Measurements from ENCODE around the gene ZNF213. TPM values are rescaled to one million over a fixed set of nuclear protein-coding genes. Genes with fewer than 3 reads are reported as not detected.

ZNF213 gene
- total RNA-seq, 2 experiments from 2014 or later: 6.1 to 7.5 TPM

GRCh38 chr16:3127745-3128144 is 7.1 kb upstream of the ZNF213 start:
- peaks cover 32% of the 10 kb centered on the region for H3K36me3 Mint-ChIP-seq (ENCODE audit: low read depth)
- H3K4me1 Mint-ChIP-seq (ENCODE audit: low read depth): peaks cover 41% of the 10 kb centered on the region
- ChIA-PET CTCF (interaction anchor here (0.9 to 11.8 kb wide), 8 partner anchors 9 to 98 kb away, joined by 3 to 376 read pairs (median 26); partner anchors contain the start of genes IL32, ZNF205 and ZSCAN10), POLR2A (interaction anchor here (0.7 to 4.0 kb wide), 8 partner anchors 15 to 68 kb away, joined by 3 to 22 read pairs (median 5); partner anchors contain the start of genes ZNF205 and ZSCAN10)
- intact Hi-C loops (cut with micrococcal nuclease): loop anchor here (2.0 to 5.0 kb wide), 2 partner anchors 35 to 67 kb away; no protein-coding TSS in a partner anchor
- H3K27ac Mint-ChIP-seq: peak overlapping the region; percentile 45
- TF ChIP-seq CTCF (IDR thresholded peaks at IDR 0.05): no peak
- H3K9me3 Mint-ChIP-seq: no peaks in the 10 kb centered on the region
- H3K4me3 Mint-ChIP-seq: peak overlapping the region; percentile 32
- DNase-seq (no peak), ATAC-seq (no peak)
- H3K27me3 Mint-ChIP-seq: no peaks in the 10 kb centered on the region

- H3K27ac Mint-ChIP-seq: peak overlapping the region; percentile 86
- H3K36me3 Mint-ChIP-seq (ENCODE audit: low read depth): peaks cover 36% of the 10 kb centered on the region
- peak; percentile 79 for DNase-seq
- POLR2A ChIA-PET: interaction anchor here (0.6 to 4.0 kb wide), 21 partner anchors 10 to 672 kb away, joined by 3 to 22 read pairs (median 4); partner anchors contain the start of gene ZSCAN10
- H3K27me3 Mint-ChIP-seq: no peaks in the 10 kb centered on the region
- peak; percentile 77 for ATAC-seq
- H3K4me3 Mint-ChIP-seq: peak overlapping the region; percentile 85
- peak; percentile 96 for TF ChIP-seq CTCF (IDR thresholded peaks at IDR 0.05)
- H3K4me1 Mint-ChIP-seq (ENCODE audit: low read depth): peaks cover 42% of the 10 kb centered on the region
- CTCF ChIA-PET: interaction anchor here (0.8 to 11.8 kb wide), 44 partner anchors 8 to 372 kb away, joined by 3 to 376 read pairs (median 6); partner anchors contain the start of genes CLUAP1, HCFC1R1, IL32 and MMP25
- no peaks in the 10 kb centered on the region for H3K9me3 Mint-ChIP-seq
- intact Hi-C loops (cut with micrococcal nuclease): loop anchor here (5.0 kb wide), 1 partner anchor 37 kb away; no protein-coding TSS in a partner anchor
Measured at GRCh38 chr16:3129137-3130131, 5.4 kb upstream of the ZNF213 start.

GRCh38 chr16:3131755-3132377 is 3.0 kb upstream of the ZNF213 start:
- ChIA-PET CTCF (interaction anchor here (0.6 to 11.8 kb wide), 19 partner anchors 9 to 729 kb away, joined by 3 to 376 read pairs (median 5); partner anchors contain the start of genes IL32, TNFRSF12A, ZNF205 and ZSCAN10), POLR2A (interaction anchor here (1.0 to 1.4 kb wide), 4 partner anchors 7 to 31 kb away, joined by 3 to 4 read pairs (median 3); no protein-coding TSS in a partner anchor)
- Mint-ChIP-seq H3K4me1 (ENCODE audit: low read depth) (peaks cover 32% of the 10 kb centered on the region), H3K27ac (peak overlapping the region; percentile 6), H3K4me3 (no peak overlapping the region), H3K27me3 (no peaks in the 10 kb centered on the region), H3K36me3 (ENCODE audit: low read depth) (peaks cover 22% of the 10 kb centered on the region), H3K9me3 (no peaks in the 10 kb centered on the region)
- no peak for ATAC-seq
- intact Hi-C loops (cut with micrococcal nuclease): no loop called here
- peak; percentile 81 for TF ChIP-seq CTCF (IDR thresholded peaks at IDR 0.05)
- DNase-seq: peak; percentile 73

- TF ChIP-seq CTCF (IDR thresholded peaks at IDR 0.05): no peak
- no peaks in the 10 kb centered on the region for H3K9me3 Mint-ChIP-seq
- H3K27me3 Mint-ChIP-seq: no peaks in the 10 kb centered on the region
- H3K4me3 Mint-ChIP-seq: peak overlapping the region; percentile 99
- ATAC-seq (no peak), DNase-seq (no peak)
- ChIA-PET POLR2A (interaction anchor here (0.7 to 2.5 kb wide), 13 partner anchors 8 to 101 kb away, joined by 3 to 25 read pairs (median 5); partner anchors contain the start of gene ZNF200), CTCF (interaction anchor here (0.6 to 11.8 kb wide), 10 partner anchors 11 to 106 kb away, joined by 3 to 376 read pairs (median 6); partner anchors contain the start of genes ZNF205 and ZSCAN10)
- intact Hi-C loops (cut with micrococcal nuclease): no loop called here
- peaks cover 21% of the 10 kb centered on the region for H3K4me1 Mint-ChIP-seq (ENCODE audit: low read depth)
- peak overlapping the region; percentile 98 for H3K27ac Mint-ChIP-seq
- peaks cover 12% of the 10 kb centered on the region for H3K36me3 Mint-ChIP-seq (ENCODE audit: low read depth)
Measured at GRCh38 chr16:3133844-3134243, 985 bp upstream of the ZNF213 start.

Measured in activated CD8-positive, alpha-beta T cell treated with anti-CD3 and anti-CD28 coated beads for 36 hours (primary cell).